Neural progenitor cell (in vitro differentiated cells): ENCODE data around the gene NDUFS6. TPM values are rescaled to one million over a fixed set of nuclear protein-coding genes. Genes with fewer than 3 reads are reported as not detected.

Source experiments
- DNase-seq: peaks from one replicate; pipeline ENCODE4 v3.0.0-alpha.2; 2016; ENCODE audit warnings: low spot score
- H2AFZ ChIP-seq: fragments of 200-600 bp; sonication (generic); replicated peaks from 2 replicates; pipeline ENCODE4 v1.6.1; 2016; ENCODE audit warnings: antibody characterized with exemption
- H3F3A ChIP-seq: fragments of 200-600 bp; sonication (generic); 2 replicates; pipeline ENCODE4 v1.6.1; 2016; ENCODE audit warnings: antibody characterized with exemption, low read depth
- H3K27ac ChIP-seq: fragments of 200-600 bp; sonication (generic); 2 replicates; pipeline ENCODE4 v1.5.1; 2016; ENCODE audit warnings: mild to moderate bottlenecking
- H3K27me3 ChIP-seq: fragments of 200-600 bp; sonication (generic); 2 replicates; pipeline ENCODE4 v1.6.1; 2016; ENCODE audit warnings: mild to moderate bottlenecking, moderate library complexity
- H3K36me3 ChIP-seq: fragments of 200-600 bp; sonication (generic); 2 replicates; pipeline ENCODE4 v1.5.1; 2016
- H3K4me1 ChIP-seq: fragments of 200-600 bp; sonication (generic); 2 replicates; pipeline ENCODE4 v1.6.1; 2016; ENCODE audit warnings: mixed run types
- H3K4me2 ChIP-seq: fragments of 200-600 bp; sonication (generic); 2 replicates; pipeline ENCODE4 v1.6.1; 2016
- H3K4me3 ChIP-seq: fragments of 200-600 bp; sonication (generic); 2 replicates; pipeline ENCODE4 v1.5.1; 2016
- H3K79me2 ChIP-seq: fragments of 200-600 bp; sonication (generic); 2 replicates; pipeline ENCODE4 v1.6.1; 2016; ENCODE audit warnings: low read depth
- H3K9ac ChIP-seq: fragments of 200-600 bp; sonication (generic); 2 replicates; pipeline ENCODE4 v1.6.1; 2016
- H3K9me3 ChIP-seq: fragments of 200-600 bp; sonication (generic); 2 replicates; pipeline ENCODE4 v1.5.1; 2016; ENCODE audit warnings: low read depth
- H4K20me1 ChIP-seq: fragments of 200-600 bp; sonication (generic); 2 replicates; pipeline ENCODE4 v1.6.1; 2016; ENCODE audit warnings: low read depth
- H3K27ac Mint-ChIP-seq: 3 replicates; pipeline ENCODE4 v1.8.0; 2021; ENCODE audit warnings: mixed read lengths
- H3K27me3 Mint-ChIP-seq: 2 replicates; pipeline ENCODE4 v1.8.0; 2022; ENCODE audit warnings: low read depth, mild to moderate bottlenecking, inconsistent platforms, moderate library complexity, mixed read lengths; ENCODE audit not compliant: insufficient read depth
- H3K36me3 Mint-ChIP-seq: 3 replicates; pipeline ENCODE4 v1.8.0; 2021; ENCODE audit warnings: mixed read lengths
- H3K4me1 Mint-ChIP-seq: 3 replicates; pipeline ENCODE4 v1.8.0; 2021; ENCODE audit warnings: mixed read lengths
- H3K4me3 Mint-ChIP-seq: 3 replicates; pipeline ENCODE4 v1.8.0; 2021; ENCODE audit warnings: mild to moderate bottlenecking, moderate library complexity, mixed read lengths
- H3K9me3 Mint-ChIP-seq: 3 replicates; pipeline ENCODE4 v1.8.0; 2020; ENCODE audit warnings: mixed read lengths
- EZH2 ChIP-seq: fragments of 200-600 bp; sonication (generic); IDR thresholded peaks from 2 replicates; pipeline ENCODE4 v1.6.1; 2017; ENCODE audit warnings: antibody characterized with exemption, mild to moderate bottlenecking, moderate library complexity
- EZH2phosphoT487 ChIP-seq: fragments of 200-600 bp; sonication (generic); IDR thresholded peaks from 2 replicates; pipeline ENCODE4 v1.6.1; 2017; ENCODE audit warnings: antibody characterized with exemption
- total RNA-seq: library from RNA; depleted of rRNA; stranded (reverse); fragments of >200 nt; gene quantifications from 2 replicates; pipeline ENCODE4 v1.2.3, GENCODE V29; 2015; ENCODE audit warnings: low replicate concordance
- TF ChIP-seq, protein P1 (sequence below): fragments of 200-600 bp; sonication (generic); IDR thresholded peaks from 2 replicates; pipeline ENCODE4 v1.5.1; 2017; ENCODE audit warnings: antibody characterized with exemption, mild to moderate bottlenecking

The NDUFS6 gene
- total RNA-seq, 1 donor from 2014 or later, result 54.2 TPM

GRCh38 chr5:1800472-1801221 is 560 bp upstream of the NDUFS6 start:
- H3K27me3 Mint-ChIP-seq, result peaks cover 9% of the 10 kb centered on the region
- peak overlapping the region; percentile 96 for H3K27ac Mint-ChIP-seq
- H3K36me3 Mint-ChIP-seq, result peaks cover 25% of the 10 kb centered on the region
- Histone ChIP-seq H3K9me3 (no peaks in the 10 kb centered on the region), H3F3A (peaks cover 12% of the 10 kb centered on the region), H3K79me2 (peaks cover 66% of the 10 kb centered on the region), H3K4me3 (peak overlapping the region; percentile 95), H3K4me2 (peak overlapping the region; percentile 92), H3K4me1 (peaks cover 11% of the 10 kb centered on the region), H3K27ac (no peak overlapping the region), H4K20me1 (peaks cover 16% of the 10 kb centered on the region), H2AFZ (peak overlapping the region; percentile 48), H3K36me3 (no peaks in the 10 kb centered on the region), H3K9ac (peak overlapping the region; percentile 38), H3K27me3 (no peaks in the 10 kb centered on the region)
- no peaks in the 10 kb centered on the region for H3K9me3 Mint-ChIP-seq
- peak; percentile 84 for DNase-seq
- TF ChIP-seq, protein P1, sequence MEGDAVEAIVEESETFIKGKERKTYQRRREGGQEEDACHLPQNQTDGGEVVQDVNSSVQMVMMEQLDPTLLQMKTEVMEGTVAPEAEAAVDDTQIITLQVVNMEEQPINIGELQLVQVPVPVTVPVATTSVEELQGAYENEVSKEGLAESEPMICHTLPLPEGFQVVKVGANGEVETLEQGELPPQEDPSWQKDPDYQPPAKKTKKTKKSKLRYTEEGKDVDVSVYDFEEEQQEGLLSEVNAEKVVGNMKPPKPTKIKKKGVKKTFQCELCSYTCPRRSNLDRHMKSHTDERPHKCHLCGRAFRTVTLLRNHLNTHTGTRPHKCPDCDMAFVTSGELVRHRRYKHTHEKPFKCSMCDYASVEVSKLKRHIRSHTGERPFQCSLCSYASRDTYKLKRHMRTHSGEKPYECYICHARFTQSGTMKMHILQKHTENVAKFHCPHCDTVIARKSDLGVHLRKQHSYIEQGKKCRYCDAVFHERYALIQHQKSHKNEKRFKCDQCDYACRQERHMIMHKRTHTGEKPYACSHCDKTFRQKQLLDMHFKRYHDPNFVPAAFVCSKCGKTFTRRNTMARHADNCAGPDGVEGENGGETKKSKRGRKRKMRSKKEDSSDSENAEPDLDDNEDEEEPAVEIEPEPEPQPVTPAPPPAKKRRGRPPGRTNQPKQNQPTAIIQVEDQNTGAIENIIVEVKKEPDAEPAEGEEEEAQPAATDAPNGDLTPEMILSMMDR, result no peak
- TF ChIP-seq EZH2 (no peak), EZH2phosphoT487 (no peak)
- peaks cover 21% of the 10 kb centered on the region for H3K4me1 Mint-ChIP-seq
- H3K4me3 Mint-ChIP-seq, result peak overlapping the region; percentile 97

GRCh38 chr5:1801967-1802295 is 724 bp downstream of the NDUFS6 start:
- Histone ChIP-seq H3K4me1 (peaks cover 11% of the 10 kb centered on the region), H3K9me3 (no peaks in the 10 kb centered on the region), H3K27me3 (no peaks in the 10 kb centered on the region), H3K4me3 (peak overlapping the region; percentile 95), H3K4me2 (peak overlapping the region; percentile 92), H2AFZ (no peak overlapping the region), H4K20me1 (peaks cover 17% of the 10 kb centered on the region), H3K9ac (peak overlapping the region; percentile 75), H3K27ac (no peak overlapping the region), H3K36me3 (no peaks in the 10 kb centered on the region), H3F3A (peaks cover 12% of the 10 kb centered on the region), H3K79me2 (peaks cover 78% of the 10 kb centered on the region)
- Mint-ChIP-seq H3K4me3 (peak overlapping the region; percentile 97), H3K27ac (no peak overlapping the region), H3K36me3 (peaks cover 26% of the 10 kb centered on the region), H3K4me1 (peaks cover 21% of the 10 kb centered on the region), H3K9me3 (no peaks in the 10 kb centered on the region), H3K27me3 (peaks cover 9% of the 10 kb centered on the region)
- DNase-seq, result peak; percentile 51
- TF ChIP-seq EZH2phosphoT487 (no peak), EZH2 (no peak)
- TF ChIP-seq, protein P1, result no peak

GRCh38 chr5:1803192-1803591 is 2.0 kb downstream of the NDUFS6 start:
- H3K27me3 Mint-ChIP-seq, result peaks cover 9% of the 10 kb centered on the region
- peaks cover 82% of the 10 kb centered on the region for H3K79me2 ChIP-seq
- H3F3A ChIP-seq, result peaks cover 12% of the 10 kb centered on the region
- peaks cover 22% of the 10 kb centered on the region for H4K20me1 ChIP-seq
- no peak overlapping the region for H3K4me3 ChIP-seq
- H3K4me1 Mint-ChIP-seq, result peaks cover 21% of the 10 kb centered on the region
- no peaks in the 10 kb centered on the region for H3K27me3 ChIP-seq
- no peak overlapping the region for H3K4me2 ChIP-seq
- H3K9ac ChIP-seq, result no peak overlapping the region
- peaks cover 11% of the 10 kb centered on the region for H3K4me1 ChIP-seq
- no peak for DNase-seq
- H3K4me3 Mint-ChIP-seq, result peak overlapping the region; percentile 47
- H3K27ac Mint-ChIP-seq, result no peak overlapping the region
- no peaks in the 10 kb centered on the region for H3K9me3 Mint-ChIP-seq
- H3K27ac ChIP-seq, result no peak overlapping the region
- no peaks in the 10 kb centered on the region for H3K36me3 ChIP-seq
- no peaks in the 10 kb centered on the region for H3K9me3 ChIP-seq
- peaks cover 28% of the 10 kb centered on the region for H3K36me3 Mint-ChIP-seq
- H2AFZ ChIP-seq, result no peak overlapping the region
- TF ChIP-seq EZH2 (no peak), EZH2phosphoT487 (no peak)
- TF ChIP-seq, protein P1, result no peak
